K562 (cell line): Measurements from ENCODE around the gene YARS1. TPM values are rescaled to one million over a fixed set of nuclear protein-coding genes. Genes with fewer than 3 reads are reported as not detected.

Experiments
- ATAC-seq: fragments of 200-7000 bp; cut with Tn5 transposase; 3 replicates; pipeline ENCODE4 v1.9.1; 2020; ENCODE audit warnings: moderate library complexity
- BruUV-seq: library from RNA; stranded (reverse); fragments of 400-500 nt; replicated peaks from 2 replicates; lab custom pipeline; 2021; lab: Mats Ljungman, UMichigan
- CTCF ChIA-PET: fragments of 300-600 bp; formaldehyde crosslinking; extraction: SDS; loops from one replicate; lab custom pipeline; 2021; ENCODE audit warnings: low intra/inter-chr PET ratio; lab: Yijun Ruan, JAX
- POLR2A ChIA-PET: fragments of 300-600, 350-650 bp; sonication (Branson Sonifier 250); formaldehyde crosslinking; extraction: SDS; loops from one replicate; lab custom pipeline; 2021; ENCODE audit warnings: antibody characterized with exemption, inconsistent platforms; lab: Yijun Ruan, JAX
- DNase-seq, 4 experiments: peaks; one replicate each; pipeline versions ENCODE4 v3.0.0 to v3.0.0-alpha.2; 2011 to 2018; ENCODE audit warnings: low spot score in 3 of 4, mixed read lengths in 3 of 4; ENCODE audit errors: extremely low read depth in 1 of 4
- FAIRE-seq: peaks from 2 replicates; lab custom pipeline; 2011; peaks lifted over from hg19 to GRCh38; lab: Jason Lieb, UNC
- H2AFZ ChIP-seq: 2 replicates; pipeline ENCODE4 v1.6.0; 2011; ENCODE audit warnings: low read depth, low read length, control low read depth, inconsistent platforms
- H3K27ac ChIP-seq: fragments of 200-600 bp; 3 replicates; pipeline ENCODE4 v1.8.0; 2011; ENCODE audit warnings: low read depth, mild to moderate bottlenecking, control low read depth, inconsistent platforms, low read length, moderate library complexity, mixed read lengths; ENCODE audit errors: extremely low read depth
- H3K27me3 ChIP-seq, 2 experiments: fragments of 300-600 bp in 1 of 2; 2 replicates in 1 of 2; 3 replicates in 1 of 2; pipeline versions ENCODE4 v1.6.0 to v1.8.0; 2011; ENCODE audit warnings: inconsistent platforms in 2 of 2, low read length in 2 of 2, mild to moderate bottlenecking in 1 of 2, mixed read lengths in 1 of 2, moderate library complexity in 1 of 2; ENCODE audit not compliant: control insufficient read depth in 2 of 2, insufficient read depth in 2 of 2
- H3K36me3 ChIP-seq: fragments of 300-600 bp; 3 replicates; pipeline ENCODE4 v1.8.0; 2011; ENCODE audit warnings: mild to moderate bottlenecking, low read length, inconsistent platforms; ENCODE audit not compliant: control insufficient read depth, insufficient read depth
- H3K4me1 ChIP-seq, 2 experiments: fragments of 200-600 bp in 1 of 2; replicated peaks in 1 of 2; 2 replicates in 1 of 2; 3 replicates in 1 of 2; pipeline versions ENCODE4 v1.5.1 to v1.8.0; 2011; ENCODE audit warnings: inconsistent platforms in 2 of 2, low read length in 2 of 2, mild to moderate bottlenecking in 1 of 2, mixed read lengths in 1 of 2, moderate library complexity in 1 of 2; ENCODE audit not compliant: control insufficient read depth in 2 of 2, insufficient read depth in 2 of 2
- H3K4me2 ChIP-seq: 2 replicates; pipeline ENCODE4 v1.6.1; 2011; ENCODE audit warnings: low read length, control low read depth, inconsistent platforms, mixed read lengths; ENCODE audit not compliant: insufficient read depth
- H3K4me3 ChIP-seq: fragments of 200-600 bp; sonication (generic), shearing (Covaris generic); 2 replicates; pipeline ENCODE4 v1.5.1; 2016; ENCODE audit warnings: control low read depth, inconsistent platforms
- H3K79me2 ChIP-seq: fragments of 200-600 bp; 3 replicates; pipeline ENCODE4 v1.8.0; 2011; ENCODE audit warnings: low read length, inconsistent platforms; ENCODE audit not compliant: control insufficient read depth, insufficient read depth
- H3K9ac ChIP-seq, 2 experiments: 2 replicates each; pipeline versions ENCODE4 v1.6.0 to v1.6.1; 2011; ENCODE audit warnings: low read depth in 2 of 2, low read length in 2 of 2, control low read depth in 1 of 2, inconsistent platforms in 1 of 2, mild to moderate bottlenecking in 1 of 2, mixed read lengths in 1 of 2; ENCODE audit not compliant: insufficient read depth in 1 of 2
- H3K9me1 ChIP-seq: one replicate; pipeline ENCODE4 v1.6.0; 2011; ENCODE audit warnings: inconsistent platforms, mild to moderate bottlenecking, low read length, moderate library complexity; ENCODE audit not compliant: control insufficient read depth, insufficient read depth
- H3K9me3 ChIP-seq: replicated peaks from 2 replicates; pipeline ENCODE4 v1.5.1; 2011; ENCODE audit warnings: low read depth, low read length, inconsistent platforms; ENCODE audit not compliant: control insufficient read depth, insufficient read depth
- H4K20me1 ChIP-seq: replicated peaks from 2 replicates; pipeline ENCODE4 v1.6.1; 2011; ENCODE audit warnings: low read length, inconsistent platforms, mixed read lengths; ENCODE audit not compliant: control insufficient read depth, insufficient read depth
- CAMTA2 ChIP-seq: fragments of 250-450 bp; sonication (Bioruptor Pico); conservative IDR thresholded peaks from 2 replicates; pipeline ENCODE4 v1.5.1; 2022
- CBX2 ChIP-seq: fragments of 200-600 bp; sonication (generic); IDR thresholded peaks from one replicate; pipeline ENCODE4 v1.6.1; 2012; ENCODE audit warnings: mild to moderate bottlenecking, low read length, inconsistent platforms; ENCODE audit not compliant: insufficient read depth, poor library complexity, severe bottlenecking
- HMG20A ChIP-seq: fragments of 450-650 bp; formaldehyde crosslinking; conservative IDR thresholded peaks from 2 replicates; pipeline ENCODE4 v1.4.0; 2020; ENCODE audit warnings: mild to moderate bottlenecking, mixed read lengths
- NCOA2 ChIP-seq, 2 experiments: fragments of 450-650 bp; IDR thresholded peaks; 2 replicates each; pipeline ENCODE4 v1.6.1; 2018; ENCODE audit warnings: mild to moderate bottlenecking in 2 of 2, moderate library complexity in 1 of 2; ENCODE audit not compliant: partially characterized antibody in 2 of 2
- PPARD ChIP-seq: fragments of 250-450 bp; sonication (Bioruptor Pico); IDR thresholded peaks from 2 replicates; pipeline ENCODE4 v1.8.0; 2022; ENCODE audit warnings: inconsistent platforms, mild to moderate bottlenecking, moderate library complexity
- SAFB ChIP-seq: fragments of 200-400 bp; formaldehyde crosslinking; IDR thresholded peaks from 2 replicates; pipeline ENCODE4 v1.6.1; 2017; ENCODE audit warnings: low read depth, low read length, borderline replicate concordance
- SIN3A ChIP-seq, 2 experiments: fragments of 150-350 bp in 1 of 2; IDR thresholded peaks; 2 replicates each; pipeline ENCODE4 v1.6.1; 2011 to 2016; ENCODE audit warnings: borderline replicate concordance in 2 of 2, low read depth in 2 of 2, low read length in 2 of 2, mild to moderate bottlenecking in 2 of 2, moderate library complexity in 2 of 2; ENCODE audit not compliant: control insufficient read depth in 1 of 2
- STAG1 ChIP-seq: sonication (generic); formaldehyde crosslinking; IDR thresholded peaks from 2 replicates; pipeline ENCODE4 v1.5.0; 2020; ENCODE audit warnings: missing genetic modification reagents, borderline replicate concordance
- TAF1 ChIP-seq: IDR thresholded peaks from 2 replicates; pipeline ENCODE4 v1.6.1; 2011; ENCODE audit warnings: mild to moderate bottlenecking, low read length, moderate library complexity; ENCODE audit not compliant: insufficient read depth, control insufficient read depth, severe bottlenecking; ENCODE audit errors: extremely low read depth
- ZC3H11A ChIP-seq: IDR thresholded peaks from 2 replicates; pipeline ENCODE4 v1.6.1; 2012; ENCODE audit warnings: low read depth, low read length, improper control_type of control experiment
- ZNF277 ChIP-seq: fragments of 250-450 bp; sonication (Bioruptor Pico); IDR thresholded peaks from 2 replicates; pipeline ENCODE4 v1.8.0; 2022; ENCODE audit warnings: inconsistent platforms, mild to moderate bottlenecking, moderate library complexity, borderline replicate concordance
- ZNF696 ChIP-seq: fragments of 250-450 bp; sonication (Bioruptor Pico); conservative IDR thresholded peaks from 2 replicates; pipeline ENCODE4 v1.4.0; 2020; ENCODE audit warnings: mild to moderate bottlenecking, moderate library complexity
- ZZZ3 ChIP-seq: fragments of 450-650 bp; IDR thresholded peaks from 2 replicates; pipeline ENCODE4 v1.6.1; 2016; ENCODE audit warnings: antibody characterized with exemption, mild to moderate bottlenecking, moderate library complexity
- WGBS: fragments of 100-300 bp; shearing (Covaris generic); methylation state at CpG from one replicate; pipeline ENCODE4 v1.1.6; 2016; ENCODE audit warnings: low coverage, mixed read lengths; ENCODE audit not compliant: insufficient coverage; ENCODE audit errors: missing lambda C conversion rate; 5-methylcytosine and 5-hydroxymethylcytosine counted together
- in situ Hi-C: fragments of 300-500 bp; cut with MboI; formaldehyde crosslinking; loops from 4 replicates; pipeline ENCODE4 v1.15.0; 2018; ENCODE audit warnings: inconsistent platforms, mixed read lengths
- intact Hi-C: fragments of 100-400 bp; cut with micrococcal nuclease; formaldehyde crosslinking; loops from 2 replicates; pipeline ENCODE4 v1.14.2; 2022
- polyA plus RNA-seq, 8 experiments: library from polyadenylated mRNA; depleted of rRNA in 4 of 8; stranded (reverse) in 5 of 8; unstranded in 3 of 8; fragments of >200 nt; fragmentation: Nextera tagmentation in 2 of 8; fragmentation: Illumina TruSeq in 1 of 8; extraction: Ambion mirVana in 2 of 8; extraction: Trizol in 1 of 8; gene quantifications; 2 replicates each; pipeline versions ENCODE4 v1.2.1 to v1.2.3, GENCODE V29; 2011 to 2014; ENCODE audit warnings: inconsistent platforms in 1 of 8, missing spikeins in 1 of 8
- total RNA-seq, 7 experiments: library from RNA; depleted of rRNA in 6 of 7; stranded (reverse); fragments of >200 nt in 6 of 7; fragmentation: Illumina TruSeq in 2 of 7; extraction: Trizol in 2 of 7; gene quantifications; 2 replicates each; pipeline versions ENCODE4 v1.2.1 to v1.2.3, GENCODE V29; 2011 to 2021; ENCODE audit warnings: low replicate concordance in 1 of 7
- TF ChIP-seq, protein P1 (sequence below), 2 experiments: fragments of 250-450 bp in 1 of 2; fragments of 450-650 bp in 1 of 2; sonication (Bioruptor Pico) in 1 of 2; IDR thresholded peaks; 2 replicates each; pipeline versions ENCODE4 v1.6.1 to v1.8.0; 2016 to 2021; ENCODE audit warnings: mild to moderate bottlenecking in 2 of 2, moderate library complexity in 2 of 2, missing compliant biosample characterization in 1 of 2, missing genetic modification characterization in 1 of 2
- TF ChIP-seq, protein P2 (sequence below): fragments of 250-450 bp; sonication (Bioruptor Pico); IDR thresholded peaks from 2 replicates; pipeline ENCODE4 v1.8.0; 2021; ENCODE audit warnings: moderate library complexity, mild to moderate bottlenecking, inconsistent platforms

The YARS1 gene
- total and polyA plus RNA-seq, 9 of the 15 experiments (the other 6 are each of a cell fraction or from before 2014, with no cell fraction given): 66.2 to 336 (median 201) TPM

DNA sequence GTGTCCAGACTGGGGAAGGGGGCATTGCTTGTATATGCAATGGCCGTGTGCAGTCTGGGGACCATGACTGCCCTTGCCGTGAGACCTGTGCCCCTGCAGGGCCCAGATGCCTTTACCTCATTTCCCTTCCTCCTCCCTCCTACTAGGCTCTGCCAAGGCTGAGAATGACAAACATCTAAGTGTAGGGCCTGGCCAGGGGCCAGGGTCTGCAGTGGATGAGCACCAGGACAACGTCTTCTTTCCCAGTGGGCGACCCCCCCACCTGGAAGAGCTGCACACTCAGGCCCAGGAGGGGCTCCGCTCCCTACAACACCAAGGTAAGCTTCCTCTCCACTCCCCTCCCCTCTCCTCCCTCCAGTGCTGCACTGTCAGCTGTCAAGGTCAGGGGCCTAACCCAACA lies 49.5 kb downstream of the YARS1 start:
- peaks cover 19% of the 10 kb centered on the region; the same call in 2 of the 3 replicates for H3K79me2 ChIP-seq
- no peak overlapping the region for H3K27ac ChIP-seq
- no TSS peak for BruUV-seq
- no peak overlapping the region for H3K4me2 ChIP-seq
- peak overlapping the region in 1 of 2 experiments; percentile 2; a peak in 1 of 4 replicates for H3K9ac ChIP-seq
- ChIA-PET CTCF (interaction anchor here (1.2 kb wide), 1 partner anchor 51 kb away, joined by 5 read pairs; no protein-coding TSS in a partner anchor), POLR2A (interaction anchor here (1.0 to 3.4 kb wide), 2 partner anchors 9 kb away, joined by 3 to 19 read pairs; no protein-coding TSS in a partner anchor)
- FAIRE-seq: no peak
- intact Hi-C loops: no loop called here
- no peak overlapping the region for H3K4me3 ChIP-seq
- peaks cover 59% of the 10 kb centered on the region; the same call in 2 of the 3 replicates for H3K36me3 ChIP-seq
- no peak overlapping the region for H2AFZ ChIP-seq
- H3K27me3 ChIP-seq: no peaks in the 10 kb centered on the region
- DNase-seq: no peak
- no peak for ATAC-seq
- H4K20me1 ChIP-seq: peaks cover 23% of the 10 kb centered on the region; the same call in 1 of the 2 replicates
- in situ Hi-C loops: loop anchor here (10.0 kb wide), 1 partner anchor 53 kb away; no protein-coding TSS in a partner anchor
- H3K9me3 ChIP-seq: no peaks in the 10 kb centered on the region
- WGBS: 87% methylated on average over 3 of the region's 5 CpGs
- TF ChIP-seq ZNF696 (CRISPR knock-in tag): no peak
- no peak for TF ChIP-seq SIN3A (IDR thresholded peaks at IDR 0.05; ENCODE audit: borderline replicate concordance in 2 of 2, control insufficient read depth in 1 of 2, low read depth in 2 of 2, low read length in 2 of 2)
- TF ChIP-seq CAMTA2: no peak
- no peak for TF ChIP-seq ZC3H11A
- TF ChIP-seq HMG20A (CRISPR knock-in tag): no peak
- no peak for TF ChIP-seq SAFB
- TF ChIP-seq, protein P1, sequence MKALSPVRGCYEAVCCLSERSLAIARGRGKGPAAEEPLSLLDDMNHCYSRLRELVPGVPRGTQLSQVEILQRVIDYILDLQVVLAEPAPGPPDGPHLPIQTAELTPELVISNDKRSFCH (CRISPR knock-in tag; IDR thresholded peaks at IDR 0.05): no peak
- TF ChIP-seq, protein P1 (tag; IDR thresholded peaks at IDR 0.05): no peak
- no peak for TF ChIP-seq CBX2
- TF ChIP-seq NCOA2 (IDR thresholded peaks at IDR 0.05; ENCODE audit: partially characterized antibody in 2 of 2): no peak
- TF ChIP-seq ZNF277: no peak
- no peak for TF ChIP-seq PPARD
- TF ChIP-seq STAG1 (CRISPR knock-in tag): no peak
- TF ChIP-seq, protein P2, sequence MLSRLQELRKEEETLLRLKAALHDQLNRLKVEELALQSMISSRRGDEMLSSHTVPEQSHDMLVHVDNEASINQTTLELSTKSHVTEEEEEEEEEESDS (CRISPR knock-in tag): no peak
- TF ChIP-seq TAF1: no peak
- TF ChIP-seq ZZZ3: no peak
- TF ChIP-seq, all 486 proteins: peak for 0
- peaks cover 10 to 47% of the 10 kb centered on the region in 2 experiments; a peak in 3 of 5 replicates for H3K4me1 ChIP-seq
- peaks cover 4% of the 10 kb centered on the region for H3K9me1 ChIP-seq
